ENCODE data around the gene ROR2. TPM values are rescaled to one million over a fixed set of nuclear protein-coding genes. Genes with fewer than 3 reads are reported as not detected.

The ROR2 gene
- total and polyA plus RNA-seq, 4 donors: 1.6 to 5.8 TPM; not detected in 2

DNA sequence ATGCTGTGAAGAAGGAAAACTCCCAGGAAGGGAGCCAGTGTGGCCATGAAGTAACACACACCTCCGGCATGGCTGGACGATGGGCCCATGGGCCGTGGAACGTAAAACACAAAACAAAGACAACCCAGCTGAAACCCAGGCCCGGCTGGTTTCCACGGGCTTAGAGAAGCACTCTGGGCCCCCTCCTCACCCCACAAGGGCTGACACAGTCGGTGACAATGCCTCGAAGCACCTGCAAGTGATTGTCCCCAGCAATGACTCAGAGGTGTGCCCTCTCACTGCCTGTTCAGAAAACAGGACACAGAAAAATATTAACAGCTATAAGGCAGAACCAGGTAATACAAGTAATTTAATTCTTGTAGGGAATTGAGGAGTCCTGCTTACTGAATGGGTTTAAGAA is 135.3 kb downstream of the ROR2 start:
- no peak overlapping the region for H3K27ac ChIP-seq (ENCODE audit: low read depth in 1 of 2, low read length in 2 of 2)

DNA sequence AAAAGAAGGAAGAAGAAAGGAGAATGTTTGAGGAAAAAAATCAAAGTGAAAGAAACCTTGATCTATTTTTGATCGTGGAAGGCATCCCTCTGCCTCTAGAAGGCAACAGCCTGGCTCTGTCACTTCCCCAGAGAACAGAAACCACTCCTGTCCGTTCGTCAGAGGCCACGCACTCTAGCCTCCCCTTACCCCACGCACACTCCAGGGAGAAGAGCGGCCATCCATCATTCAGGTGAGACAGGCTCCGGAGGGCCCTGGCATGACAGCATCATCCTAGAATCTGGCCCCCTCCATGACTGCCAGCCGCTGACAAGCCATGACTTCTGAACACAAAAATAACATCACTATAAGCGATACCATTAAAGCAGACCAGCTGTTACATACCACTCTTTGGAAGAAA is 135.8 kb downstream of the ROR2 start:
- no peak overlapping the region for H3K4me3 ChIP-seq (ENCODE audit: low read length in 2 of 2)
- H3K4me1 ChIP-seq (ENCODE audit: control insufficient read depth in 1 of 2, insufficient read depth in 2 of 2, low read length in 2 of 2): no peaks in the 10 kb centered on the region
- H3K27me3 ChIP-seq (ENCODE audit: control insufficient read depth in 1 of 2, insufficient read depth in 2 of 2, low read length in 1 of 2): no peaks in the 10 kb centered on the region
- 75 to 79% methylated on average over 9 of the region's 9 CpGs for WGBS, 2 donors
- intact Hi-C loops (cut with DNase I): no loop called here
- DNase-seq (peak in 1 of 2 donors; percentile 31), ATAC-seq (ENCODE audit: low FRiP score) (no peak)
- no peak overlapping the region for H3K27ac ChIP-seq (ENCODE audit: low read depth in 1 of 2, low read length in 2 of 2)
- H3K9me3 ChIP-seq (ENCODE audit: control insufficient read depth, low read length): no peaks in the 10 kb centered on the region
- H3K36me3 ChIP-seq (ENCODE audit: control insufficient read depth in 1 of 2, insufficient read depth in 2 of 2, low read length in 1 of 2): no peaks in the 10 kb centered on the region

More for the DNA sequence above, 135.3 kb downstream of the ROR2 start:
- 91% methylated on average over 8 of the region's 8 CpGs for WGBS, 2 donors
- intact Hi-C loops (cut with DNase I): no loop called here
- H3K36me3 ChIP-seq (ENCODE audit: control insufficient read depth in 1 of 2, insufficient read depth in 2 of 2, low read length in 1 of 2): no peaks in the 10 kb centered on the region
- no peaks in the 10 kb centered on the region for H3K9me3 ChIP-seq (ENCODE audit: control insufficient read depth, low read length)
- no peaks in the 10 kb centered on the region for H3K27me3 ChIP-seq (ENCODE audit: control insufficient read depth in 1 of 2, insufficient read depth in 2 of 2, low read length in 1 of 2)
- H3K4me1 ChIP-seq (ENCODE audit: control insufficient read depth in 1 of 2, insufficient read depth in 2 of 2, low read length in 2 of 2): no peaks in the 10 kb centered on the region
- DNase-seq: peak in 1 of 2 donors; percentile 31
- no peak for ATAC-seq (ENCODE audit: low FRiP score)
- H3K4me3 ChIP-seq (ENCODE audit: low read length in 2 of 2): no peak overlapping the region

DNA sequence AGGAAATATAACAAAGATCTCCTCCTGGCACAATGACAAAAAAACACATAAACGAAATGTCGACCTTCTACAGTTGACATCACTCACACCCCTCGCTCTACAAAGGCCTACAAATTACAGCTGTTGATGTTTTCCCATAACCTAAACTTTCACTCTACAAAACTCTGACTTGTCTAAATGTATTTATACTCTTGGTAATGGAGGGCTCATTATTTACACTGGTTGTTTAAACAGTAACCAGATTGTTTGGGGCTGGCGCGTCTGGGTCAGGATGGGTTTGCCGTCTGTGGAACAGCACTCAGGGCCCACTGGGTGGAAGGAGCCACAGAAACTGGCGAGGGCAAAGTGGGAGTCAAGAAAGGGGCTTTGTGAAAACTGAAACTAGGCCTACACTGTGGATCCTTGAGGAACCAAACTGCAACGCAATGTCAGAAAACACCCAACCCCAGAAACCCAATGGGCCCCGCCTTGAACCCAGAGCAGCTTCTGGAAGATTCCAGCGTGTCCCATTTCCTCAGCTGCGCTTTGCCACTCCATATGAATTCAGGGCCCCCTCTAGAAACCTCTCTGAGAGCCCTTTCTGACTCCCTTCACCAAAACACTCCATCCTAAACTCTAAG is 136.7 kb downstream of the ROR2 start:
- Histone ChIP-seq H3K27ac (ENCODE audit: low read depth in 1 of 2, low read length in 2 of 2) (no peak overlapping the region), H3K36me3 (ENCODE audit: control insufficient read depth in 1 of 2, insufficient read depth in 2 of 2, low read length in 1 of 2) (no peaks in the 10 kb centered on the region), H3K4me3 (ENCODE audit: low read length in 2 of 2) (no peak overlapping the region), H3K27me3 (ENCODE audit: control insufficient read depth in 1 of 2, insufficient read depth in 2 of 2, low read length in 1 of 2) (no peaks in the 10 kb centered on the region), H3K9me3 (ENCODE audit: control insufficient read depth, low read length) (no peaks in the 10 kb centered on the region), H3K4me1 (ENCODE audit: control insufficient read depth in 1 of 2, insufficient read depth in 2 of 2, low read length in 2 of 2) (no peaks in the 10 kb centered on the region)
- intact Hi-C loops (cut with DNase I): no loop called here
- no peak for ATAC-seq (ENCODE audit: low FRiP score)
- DNase-seq: peak in 1 of 2 donors; percentile 50
- WGBS, 2 donors: 95 to 96% methylated on average over 11 of the region's 11 CpGs

DNA sequence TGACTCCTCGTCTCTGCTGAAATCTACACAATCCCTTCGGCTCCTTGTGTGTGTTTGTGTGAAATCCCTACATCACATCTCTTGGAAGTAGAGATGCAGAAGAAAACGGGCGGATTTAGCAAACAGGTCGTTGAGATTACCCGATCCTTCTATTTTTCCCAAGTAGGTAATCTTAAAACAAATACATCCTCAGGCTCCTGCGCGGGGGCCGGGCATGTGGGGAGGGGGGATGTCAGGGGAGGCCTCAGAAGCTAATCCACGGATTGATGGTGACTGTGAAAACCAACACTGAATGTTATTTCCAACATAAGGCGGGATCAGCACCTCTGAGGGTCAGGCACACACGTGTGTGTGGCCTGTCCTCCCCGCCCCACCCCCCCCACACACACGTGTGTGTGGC is 137.8 kb downstream of the ROR2 start:
- peak in 1 of 2 donors; percentile 30 for DNase-seq
- Histone ChIP-seq H3K27ac (ENCODE audit: low read depth in 1 of 2, low read length in 2 of 2) (no peak overlapping the region), H3K36me3 (ENCODE audit: control insufficient read depth in 1 of 2, insufficient read depth in 2 of 2, low read length in 1 of 2) (no peaks in the 10 kb centered on the region), H3K4me3 (ENCODE audit: low read length in 2 of 2) (no peak overlapping the region), H3K9me3 (ENCODE audit: control insufficient read depth, low read length) (no peaks in the 10 kb centered on the region), H3K27me3 (ENCODE audit: control insufficient read depth in 1 of 2, insufficient read depth in 2 of 2, low read length in 1 of 2) (no peaks in the 10 kb centered on the region), H3K4me1 (ENCODE audit: control insufficient read depth in 1 of 2, insufficient read depth in 2 of 2, low read length in 2 of 2) (no peaks in the 10 kb centered on the region)
- ATAC-seq (ENCODE audit: low FRiP score): no peak
- WGBS, 2 donors: 92% methylated on average over 14 of the region's 14 CpGs
- intact Hi-C loops (cut with DNase I): no loop called here

DNA sequence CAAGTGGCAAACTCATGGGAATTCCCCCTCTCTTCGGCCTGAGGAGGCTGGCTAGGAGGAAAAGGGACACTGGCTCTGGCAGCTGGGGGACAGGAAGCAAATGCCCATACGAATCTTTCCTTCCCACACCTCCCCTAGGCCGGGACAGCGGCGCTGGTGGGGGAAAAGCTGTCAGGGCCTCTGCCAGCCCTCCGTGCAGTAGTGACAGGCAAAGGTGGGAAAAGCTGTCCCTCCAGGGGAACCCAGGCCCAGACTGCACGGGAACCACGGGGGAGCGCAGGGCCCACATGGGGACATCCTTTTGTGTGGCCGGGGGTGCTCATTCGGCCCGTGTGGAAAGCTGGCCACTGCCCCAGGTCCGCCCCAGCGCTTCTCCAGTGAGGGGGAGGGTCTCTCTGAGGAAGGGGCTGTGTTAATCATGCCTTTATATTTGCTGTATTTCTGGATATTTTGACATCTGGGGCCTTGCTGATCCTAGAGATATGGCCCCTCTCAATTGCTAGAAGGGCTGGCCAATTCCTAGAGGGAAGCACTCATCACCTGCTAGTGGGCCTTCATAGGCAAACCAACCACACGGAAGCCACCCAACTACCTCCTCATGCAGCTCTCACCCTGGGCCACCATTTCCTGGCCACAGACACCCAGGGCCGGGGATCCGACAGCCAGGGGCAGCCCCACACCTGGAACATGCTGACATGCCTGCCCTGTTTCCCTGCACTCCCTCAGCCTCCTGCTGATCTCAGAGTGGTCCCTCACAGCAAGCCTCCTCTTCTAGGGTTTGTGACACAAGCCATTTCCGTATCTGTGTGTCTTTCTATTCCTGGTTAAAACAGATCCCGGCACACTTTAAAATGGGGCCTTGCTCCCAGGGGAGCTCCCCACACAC is 138.8 kb downstream of the ROR2 start:
- H3K4me3 ChIP-seq (ENCODE audit: low read length in 2 of 2): no peak overlapping the region
- H3K9me3 ChIP-seq (ENCODE audit: control insufficient read depth, low read length): no peaks in the 10 kb centered on the region
- no peaks in the 10 kb centered on the region for H3K4me1 ChIP-seq (ENCODE audit: control insufficient read depth in 1 of 2, insufficient read depth in 2 of 2, low read length in 2 of 2)
- DNase-seq (peak in 1 of 2 donors; percentile 57), ATAC-seq (ENCODE audit: low FRiP score) (no peak)
- no peak overlapping the region for H3K27ac ChIP-seq (ENCODE audit: low read depth in 1 of 2, low read length in 2 of 2)
- intact Hi-C loops (cut with DNase I): no loop called here
- H3K36me3 ChIP-seq (ENCODE audit: control insufficient read depth in 1 of 2, insufficient read depth in 2 of 2, low read length in 1 of 2): no peaks in the 10 kb centered on the region
- 83 to 84% methylated on average over 19 of the region's 19 CpGs for WGBS, 2 donors
- no peaks in the 10 kb centered on the region for H3K27me3 ChIP-seq (ENCODE audit: control insufficient read depth in 1 of 2, insufficient read depth in 2 of 2, low read length in 1 of 2)

DNA sequence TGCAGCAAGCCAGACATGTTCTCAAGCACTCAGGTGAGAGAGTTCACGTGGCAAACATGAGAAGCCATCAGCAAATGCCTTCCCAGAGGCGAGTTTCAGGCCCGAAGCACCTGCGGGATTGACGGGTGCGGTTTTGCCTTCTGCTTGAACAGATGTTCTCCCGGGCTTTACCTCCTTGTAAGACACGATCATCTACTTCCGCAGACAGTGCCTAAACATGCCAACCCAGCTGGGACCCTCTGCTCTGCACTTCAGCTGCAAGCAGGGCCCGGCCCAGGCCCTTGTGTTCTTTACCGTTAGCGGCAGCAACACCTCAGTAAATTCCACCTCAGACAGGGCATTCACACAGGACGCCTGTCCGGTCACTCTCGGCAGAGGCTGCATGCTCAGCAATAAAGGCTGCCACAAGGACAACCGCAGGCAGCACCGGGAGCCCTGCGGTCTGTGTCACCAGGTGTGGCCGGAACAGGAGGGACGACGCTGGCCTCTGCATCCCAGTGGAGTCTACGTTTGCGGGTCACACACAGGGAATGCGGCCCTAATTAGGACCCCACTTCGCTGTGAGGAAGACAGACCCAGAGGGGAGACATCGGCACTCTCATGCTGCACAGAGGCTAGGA is 139.6 kb downstream of the ROR2 start:
- Histone ChIP-seq H3K9me3 (ENCODE audit: control insufficient read depth, low read length) (no peaks in the 10 kb centered on the region), H3K27ac (ENCODE audit: low read depth in 1 of 2, low read length in 2 of 2) (no peak overlapping the region), H3K4me1 (ENCODE audit: control insufficient read depth in 1 of 2, insufficient read depth in 2 of 2, low read length in 2 of 2) (no peaks in the 10 kb centered on the region), H3K36me3 (ENCODE audit: control insufficient read depth in 1 of 2, insufficient read depth in 2 of 2, low read length in 1 of 2) (no peaks in the 10 kb centered on the region), H3K4me3 (ENCODE audit: low read length in 2 of 2) (no peak overlapping the region), H3K27me3 (ENCODE audit: control insufficient read depth in 1 of 2, insufficient read depth in 2 of 2, low read length in 1 of 2) (no peaks in the 10 kb centered on the region)
- intact Hi-C loops (cut with DNase I): no loop called here
- 94 to 97% methylated on average over 26 of the region's 26 CpGs for WGBS, 2 donors
- ATAC-seq (ENCODE audit: low FRiP score) (no peak), DNase-seq (peak in 1 of 2 donors; percentile 63)

DNA sequence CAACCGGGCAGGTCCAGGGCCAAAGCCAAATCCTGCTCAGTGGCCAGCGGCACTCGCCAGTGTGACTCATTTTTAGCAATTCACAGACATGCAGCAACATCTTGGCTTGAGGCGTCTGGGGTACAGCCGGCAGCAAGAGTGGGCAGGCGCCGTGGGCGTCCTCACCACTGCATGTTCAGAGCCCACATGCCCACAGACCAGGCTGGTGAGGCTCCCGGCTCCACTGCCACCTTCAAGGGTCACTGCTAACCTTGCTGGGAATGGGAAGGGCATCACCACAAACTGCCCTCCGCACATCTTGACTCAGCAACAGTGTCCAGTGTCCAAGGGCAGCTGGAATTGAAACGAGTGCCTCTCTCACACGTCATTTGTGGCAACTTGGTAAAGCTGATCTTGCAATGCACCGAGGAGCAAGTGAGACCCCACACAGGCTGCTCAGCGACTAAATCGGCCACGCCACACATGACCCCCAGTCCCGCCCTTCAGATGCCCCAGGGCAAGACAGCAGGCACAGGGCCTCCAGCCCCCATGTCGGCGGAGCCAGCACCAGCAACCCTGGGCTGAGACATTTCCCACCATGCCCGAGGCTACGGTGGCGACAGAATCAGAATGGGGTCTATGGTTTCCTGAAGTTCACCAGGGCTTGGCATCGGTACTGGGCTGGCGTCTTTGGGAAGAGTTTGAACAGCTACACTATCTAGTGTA is 140.3 kb downstream of the ROR2 start:
- no peaks in the 10 kb centered on the region for H3K27me3 ChIP-seq (ENCODE audit: control insufficient read depth in 1 of 2, insufficient read depth in 2 of 2, low read length in 1 of 2)
- 85 to 88% methylated on average over 24 of the region's 24 CpGs for WGBS, 2 donors
- intact Hi-C loops (cut with DNase I): no loop called here
- peak in 1 of 2 donors; percentile 73 for DNase-seq
- no peaks in the 10 kb centered on the region for H3K36me3 ChIP-seq (ENCODE audit: control insufficient read depth in 1 of 2, insufficient read depth in 2 of 2, low read length in 1 of 2)
- no peak overlapping the region for H3K27ac ChIP-seq (ENCODE audit: low read depth in 1 of 2, low read length in 2 of 2)
- no peak for ATAC-seq (ENCODE audit: low FRiP score)
- H3K4me1 ChIP-seq (ENCODE audit: control insufficient read depth in 1 of 2, insufficient read depth in 2 of 2, low read length in 2 of 2): no peaks in the 10 kb centered on the region
- no peak overlapping the region for H3K4me3 ChIP-seq (ENCODE audit: low read length in 2 of 2)
- no peaks in the 10 kb centered on the region for H3K9me3 ChIP-seq (ENCODE audit: control insufficient read depth, low read length)

DNA sequence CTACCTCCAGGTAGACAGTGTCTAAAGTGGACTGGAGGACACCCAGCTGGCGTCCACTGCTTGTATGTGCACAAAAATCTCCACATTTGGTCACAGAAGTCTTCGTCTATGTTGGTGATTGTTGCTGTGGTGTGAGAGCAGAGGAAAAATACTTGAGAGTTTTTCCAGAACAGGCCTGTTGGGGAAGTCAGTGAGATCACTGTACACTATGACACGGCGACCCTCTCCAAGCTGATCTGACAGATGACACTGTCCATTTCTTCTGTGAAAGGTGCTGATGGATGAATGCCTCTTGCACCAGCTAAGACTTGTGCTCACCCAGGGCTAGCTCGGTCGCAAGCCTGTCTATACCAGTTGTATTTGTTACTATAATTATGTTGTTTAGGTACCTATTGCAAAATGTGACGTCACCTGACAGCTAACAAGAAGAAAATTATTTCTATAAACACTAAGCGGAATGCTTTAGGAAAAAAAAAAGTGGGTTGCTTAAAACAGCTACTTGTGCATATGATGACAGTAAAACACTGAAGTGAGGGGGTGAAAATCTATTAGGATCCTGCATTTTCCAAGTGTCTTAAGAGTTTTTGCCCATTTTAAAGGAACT is 142.3 kb downstream of the ROR2 start:
- Histone ChIP-seq H3K4me1 (ENCODE audit: control insufficient read depth in 1 of 2, insufficient read depth in 2 of 2, low read length in 2 of 2) (no peaks in the 10 kb centered on the region), H3K27me3 (ENCODE audit: control insufficient read depth in 1 of 2, insufficient read depth in 2 of 2, low read length in 1 of 2) (no peaks in the 10 kb centered on the region), H3K9me3 (ENCODE audit: control insufficient read depth, low read length) (no peaks in the 10 kb centered on the region), H3K36me3 (ENCODE audit: control insufficient read depth in 1 of 2, insufficient read depth in 2 of 2, low read length in 1 of 2) (no peaks in the 10 kb centered on the region), H3K4me3 (ENCODE audit: low read length in 2 of 2) (no peak overlapping the region), H3K27ac (ENCODE audit: low read depth in 1 of 2, low read length in 2 of 2) (no peak overlapping the region)
- intact Hi-C loops (cut with DNase I): no loop called here
- 77 to 82% methylated on average over 8 of the region's 8 CpGs for WGBS, 2 donors
- DNase-seq (peak in 1 of 2 donors; percentile 22), ATAC-seq (ENCODE audit: low FRiP score) (no peak)

Measured in aorta (tissue), 5 donors.